IPS-NIHi11 (cell line): ENCODE data around the gene CALML5.

ENCODE experiments used
- DNase-seq: peaks from one replicate; pipeline ENCODE4 v3.0.0; 2012; ENCODE audit warnings: mixed read lengths, low spot score

Gene CALML5

GRCh38 chr10:5500910-5501309 lies 1.5 kb upstream of the CALML5 start:
- no peak for DNase-seq

- DNase-seq = no peak
Observed at GRCh38 chr10:5500162-5500670, 846 bp upstream of the CALML5 start.

- DNase-seq = no peak
Observed at GRCh38 chr10:5498791-5499492, 428 bp downstream of the CALML5 start.

- DNase-seq = no peak
Observed at GRCh38 chr10:5497948-5498730, 1.2 kb downstream of the CALML5 start.

GRCh38 chr10:5497289-5497688 lies 2.1 kb downstream of the CALML5 start:
- no peak for DNase-seq

GRCh38 chr10:5496261-5497250 lies 2.8 kb downstream of the CALML5 start:
- no peak for DNase-seq

- DNase-seq = no peak
Observed at GRCh38 chr10:5494611-5495010, 4.8 kb downstream of the CALML5 start.

- DNase-seq = no peak
Observed at GRCh38 chr10:5493691-5494090, 5.7 kb downstream of the CALML5 start.

GRCh38 chr10:5492929-5493576 lies 6.3 kb downstream of the CALML5 start:
- DNase-seq = no peak

- no peak for DNase-seq
Observed at GRCh38 chr10:5492322-5492855, 7.0 kb downstream of the CALML5 start.

GRCh38 chr10:5491477-5491876 lies 7.9 kb downstream of the CALML5 start:
- no peak for DNase-seq

- DNase-seq = no peak
Observed at GRCh38 chr10:5490698-5491464, 8.5 kb downstream of the CALML5 start.

- DNase-seq = no peak
Observed at GRCh38 chr10:5490032-5490431, 9.3 kb downstream of the CALML5 start.

- peak; percentile 52 for DNase-seq
Observed at GRCh38 chr10:5488272-5489161, 10.9 kb downstream of the CALML5 start.

GRCh38 chr10:5486853-5487235 lies 12.5 kb downstream of the CALML5 start:
- no peak for DNase-seq

GRCh38 chr10:5485948-5486852 lies 13.2 kb downstream of the CALML5 start:
- DNase-seq = no peak

- no peak for DNase-seq
Observed at GRCh38 chr10:5485290-5485689, 14.1 kb downstream of the CALML5 start.

- no peak for DNase-seq
Observed at GRCh38 chr10:5484205-5484604, 15.2 kb downstream of the CALML5 start.
